H9 (cell line): ENCODE results near the gene ARHGEF7. TPM values are rescaled to one million over a fixed set of nuclear protein-coding genes. Genes with fewer than 3 reads are reported as not detected.

Experiments used
- DNase-seq: peaks from one replicate; pipeline ENCODE4 v3.0.0-alpha.2; 2017
- H2AFZ ChIP-seq: one replicate; pipeline ENCODE4 v1.6.1; 2013; ENCODE audit warnings: mild to moderate bottlenecking, low read length, control low read depth, moderate library complexity
- H2AK5ac ChIP-seq: 2 replicates; pipeline ENCODE4 v1.6.1; 2013; ENCODE audit warnings: low read length, control low read depth, mixed read lengths; ENCODE audit not compliant: insufficient read length
- H2BK120ac ChIP-seq: one replicate; pipeline ENCODE4 v1.6.1; 2013; ENCODE audit warnings: low read depth, mild to moderate bottlenecking, low read length, control low read depth, inconsistent platforms; ENCODE audit not compliant: poor library complexity, severe bottlenecking
- H2BK12ac ChIP-seq: 2 replicates; pipeline ENCODE4 v1.6.1; 2013; ENCODE audit warnings: low read length, control low read depth, mixed read lengths, low read depth; ENCODE audit not compliant: insufficient read length
- H2BK15ac ChIP-seq: 2 replicates; pipeline ENCODE4 v1.6.1; 2013; ENCODE audit warnings: low read depth, low read length, control low read depth
- H2BK20ac ChIP-seq: one replicate; pipeline ENCODE4 v1.6.1; 2013; ENCODE audit warnings: low read depth, mild to moderate bottlenecking, low read length, control low read depth, inconsistent platforms; ENCODE audit not compliant: poor library complexity, severe bottlenecking
- H2BK5ac ChIP-seq: 2 replicates; pipeline ENCODE4 v1.6.1; 2013; ENCODE audit warnings: low read length, control low read depth, mixed read lengths; ENCODE audit not compliant: insufficient read length
- H3K14ac ChIP-seq: 2 replicates; pipeline ENCODE4 v1.6.1; 2013; ENCODE audit warnings: low read length, control low read depth; ENCODE audit not compliant: insufficient read depth
- H3K18ac ChIP-seq: 2 replicates; pipeline ENCODE4 v1.6.1; 2013; ENCODE audit warnings: low read depth, mild to moderate bottlenecking, mixed read lengths, low read length, control low read depth; ENCODE audit not compliant: insufficient read length
- H3K23ac ChIP-seq: 2 replicates; pipeline ENCODE4 v1.6.1; 2013; ENCODE audit warnings: low read length, control low read depth, mixed read lengths, low read depth; ENCODE audit not compliant: insufficient read length
- H3K23me2 ChIP-seq: 2 replicates; pipeline ENCODE4 v1.6.1; 2013; ENCODE audit warnings: low read depth, mild to moderate bottlenecking, mixed read lengths, low read length, control low read depth; ENCODE audit not compliant: insufficient read length, poor library complexity, severe bottlenecking
- H3K27ac ChIP-seq: 2 replicates; pipeline ENCODE4 v1.5.1; 2013; ENCODE audit warnings: low read length, control low read depth, mixed read lengths, low read depth; ENCODE audit not compliant: insufficient read length
- H3K27me3 ChIP-seq: 2 replicates; pipeline ENCODE4 v1.6.1; 2013; ENCODE audit warnings: low read length, control low read depth, inconsistent platforms; ENCODE audit not compliant: insufficient read depth
- H3K4ac ChIP-seq: 2 replicates; pipeline ENCODE4 v1.6.1; 2013; ENCODE audit warnings: low read depth, mild to moderate bottlenecking, control low read depth, inconsistent platforms, low read length, moderate library complexity
- H3K4me1 ChIP-seq: 2 replicates; pipeline ENCODE4 v1.6.1; 2013; ENCODE audit warnings: low read length, control low read depth, inconsistent platforms; ENCODE audit not compliant: insufficient read depth
- H3K4me2 ChIP-seq: 2 replicates; pipeline ENCODE4 v1.6.1; 2013; ENCODE audit warnings: low read length, control low read depth, mixed read lengths; ENCODE audit not compliant: insufficient read length, insufficient read depth
- H3K56ac ChIP-seq: 2 replicates; pipeline ENCODE4 v1.6.1; 2013; ENCODE audit warnings: low read depth, mild to moderate bottlenecking, mixed read lengths, low read length, control low read depth; ENCODE audit not compliant: insufficient read length
- H3K79me1 ChIP-seq: 2 replicates; pipeline ENCODE4 v1.6.1; 2013; ENCODE audit warnings: low read depth, mild to moderate bottlenecking, moderate library complexity, low read length, control low read depth, inconsistent platforms; ENCODE audit not compliant: insufficient read depth, poor library complexity, severe bottlenecking
- H3K79me2 ChIP-seq: 2 replicates; pipeline ENCODE4 v1.6.1; 2013; ENCODE audit warnings: low read length, control low read depth, inconsistent platforms; ENCODE audit not compliant: insufficient read depth
- H3K9ac ChIP-seq: 2 replicates; pipeline ENCODE4 v1.6.1; 2013; ENCODE audit warnings: low read length, control low read depth, mixed read lengths; ENCODE audit not compliant: insufficient read length; ENCODE audit errors: extremely low read depth
- H3K9me3 ChIP-seq: one replicate; pipeline ENCODE4 v1.6.1; 2013; ENCODE audit warnings: low read depth, low read length, inconsistent platforms; ENCODE audit not compliant: control insufficient read depth
- H3T11ph ChIP-seq: one replicate; pipeline ENCODE4 v1.6.1; 2013; ENCODE audit warnings: mild to moderate bottlenecking, low read length, control low read depth, inconsistent platforms
- H4K20me1 ChIP-seq: one replicate; pipeline ENCODE4 v1.6.1; 2013; ENCODE audit not compliant: control insufficient read depth, insufficient read length, insufficient read depth
- H4K5ac ChIP-seq: 2 replicates; pipeline ENCODE4 v1.6.1; 2013; ENCODE audit warnings: low read depth, mild to moderate bottlenecking, mixed read lengths, low read length, control low read depth; ENCODE audit not compliant: insufficient read length
- H4K8ac ChIP-seq: replicated peaks from 2 replicates; pipeline ENCODE4 v1.6.1; 2013; ENCODE audit warnings: low read length, control low read depth, mixed read lengths, low read depth; ENCODE audit not compliant: insufficient read length
- H4K91ac ChIP-seq: 2 replicates; pipeline ENCODE4 v1.6.1; 2013; ENCODE audit warnings: low read depth, mild to moderate bottlenecking, moderate library complexity, mixed read lengths, low read length, control low read depth; ENCODE audit not compliant: insufficient read length
- H3K27ac Mint-ChIP-seq, 3 experiments: 2 replicates in 2 of 3; 3 replicates in 1 of 3; pipeline ENCODE4 v1.8.0; 2020 to 2021; ENCODE audit warnings: mixed read lengths in 3 of 3, mild to moderate bottlenecking in 1 of 3, moderate library complexity in 1 of 3
- H3K27me3 Mint-ChIP-seq: 2 replicates; pipeline ENCODE4 v1.8.0; 2021; ENCODE audit warnings: low read depth, mild to moderate bottlenecking, moderate library complexity, mixed read lengths
- H3K36me3 Mint-ChIP-seq, 3 experiments: 2 replicates in 2 of 3; 3 replicates in 1 of 3; pipeline ENCODE4 v1.8.0; 2020 to 2021; ENCODE audit warnings: low read depth in 3 of 3, mixed read lengths in 3 of 3; ENCODE audit not compliant: insufficient read depth in 1 of 3
- H3K4me1 Mint-ChIP-seq, 2 experiments: 2 replicates each; pipeline ENCODE4 v1.8.0; 2020; ENCODE audit warnings: mixed read lengths in 2 of 2
- H3K4me3 Mint-ChIP-seq, 2 experiments: 2 replicates in 1 of 2; 3 replicates in 1 of 2; pipeline ENCODE4 v1.8.0; 2020 to 2021; ENCODE audit warnings: mild to moderate bottlenecking in 2 of 2, mixed read lengths in 2 of 2, moderate library complexity in 1 of 2
- H3K9me3 Mint-ChIP-seq, 2 experiments: 2 replicates in 1 of 2; 3 replicates in 1 of 2; pipeline ENCODE4 v1.8.0; 2020; ENCODE audit warnings: mild to moderate bottlenecking in 2 of 2, mixed read lengths in 2 of 2, moderate library complexity in 1 of 2
- WGBS: extraction: QIAGEN DNeasy Blood & Tissue Kit; methylation state at CpG from one replicate; pipeline ENCODE4 v1.1.7; 2013; ENCODE audit warnings: missing lambda C conversion rate, low lambda C conversion rate, mixed read lengths; ENCODE audit not compliant: insufficient read length; ENCODE audit errors: extremely low coverage; 5-methylcytosine and 5-hydroxymethylcytosine counted together
- total RNA-seq: library from RNA; stranded (reverse); gene quantifications from 2 replicates; pipeline ENCODE4 v1.2.1, GENCODE V29; 2021
- TF ChIP-seq, protein P1 (sequence below): fragments of 200-600 bp; sonication (generic); conservative IDR thresholded peaks from 3 replicates; pipeline ENCODE4 v1.8.0; 2021; ENCODE audit warnings: antibody characterized with exemption, mild to moderate bottlenecking

The ARHGEF7 gene
- total RNA-seq, 1 experiment from 2014 or later, result 51.9 TPM

DNA sequence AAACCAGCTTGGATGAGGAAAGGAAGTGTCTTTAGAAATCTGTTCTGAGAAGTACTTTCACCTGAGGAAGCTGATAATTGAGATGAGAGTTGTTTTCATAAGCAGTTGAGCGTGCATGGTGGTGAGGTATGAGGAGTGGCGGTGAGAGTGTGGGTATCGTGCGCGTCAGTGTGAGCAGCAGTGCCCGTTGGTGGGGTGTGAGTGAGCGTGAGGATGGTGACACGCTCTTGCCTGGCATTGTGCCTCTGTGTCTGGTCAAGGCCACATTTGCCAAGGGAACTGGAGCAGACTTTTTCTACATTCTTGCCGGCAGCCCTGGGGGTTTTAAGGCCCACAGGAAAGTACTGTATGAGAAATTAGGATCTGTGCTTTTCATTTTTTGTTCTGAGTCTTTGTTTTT lies 168.9 kb downstream of the ARHGEF7 start:
- no peaks in the 10 kb centered on the region for H3K23me2 ChIP-seq
- no peak overlapping the region for H2BK12ac ChIP-seq
- Mint-ChIP-seq H3K36me3 (peaks cover 31 to 76% (median 70%) of the 10 kb centered on the region in 3 experiments), H3K27ac (no peak overlapping the region; a peak in 1 of 7 replicates), H3K4me3 (no peak overlapping the region), H3K4me1 (no peaks in the 10 kb centered on the region), H3K9me3 (no peaks in the 10 kb centered on the region), H3K27me3 (no peaks in the 10 kb centered on the region; the same call in 1 of the 2 replicates)
- no peak overlapping the region for H4K5ac ChIP-seq
- no peaks in the 10 kb centered on the region for H3K79me2 ChIP-seq
- H2BK20ac ChIP-seq, result no peak overlapping the region
- no peaks in the 10 kb centered on the region for H3K79me1 ChIP-seq
- no peak overlapping the region for H3K9ac ChIP-seq
- H3K4me2 ChIP-seq, result no peak overlapping the region
- H2BK120ac ChIP-seq, result no peak overlapping the region
- H3K4ac ChIP-seq, result no peak overlapping the region
- no peak overlapping the region for H4K91ac ChIP-seq
- DNase-seq, result no peak
- H4K8ac ChIP-seq, result no peak overlapping the region
- H2BK5ac ChIP-seq, result no peak overlapping the region
- H3K14ac ChIP-seq, result no peak overlapping the region
- H3K56ac ChIP-seq, result no peak overlapping the region
- no peaks in the 10 kb centered on the region for H3K9me3 ChIP-seq
- no peak overlapping the region for H3K18ac ChIP-seq
- no peak overlapping the region for H3K27ac ChIP-seq
- no peaks in the 10 kb centered on the region for H3K27me3 ChIP-seq
- TF ChIP-seq, protein P1, sequence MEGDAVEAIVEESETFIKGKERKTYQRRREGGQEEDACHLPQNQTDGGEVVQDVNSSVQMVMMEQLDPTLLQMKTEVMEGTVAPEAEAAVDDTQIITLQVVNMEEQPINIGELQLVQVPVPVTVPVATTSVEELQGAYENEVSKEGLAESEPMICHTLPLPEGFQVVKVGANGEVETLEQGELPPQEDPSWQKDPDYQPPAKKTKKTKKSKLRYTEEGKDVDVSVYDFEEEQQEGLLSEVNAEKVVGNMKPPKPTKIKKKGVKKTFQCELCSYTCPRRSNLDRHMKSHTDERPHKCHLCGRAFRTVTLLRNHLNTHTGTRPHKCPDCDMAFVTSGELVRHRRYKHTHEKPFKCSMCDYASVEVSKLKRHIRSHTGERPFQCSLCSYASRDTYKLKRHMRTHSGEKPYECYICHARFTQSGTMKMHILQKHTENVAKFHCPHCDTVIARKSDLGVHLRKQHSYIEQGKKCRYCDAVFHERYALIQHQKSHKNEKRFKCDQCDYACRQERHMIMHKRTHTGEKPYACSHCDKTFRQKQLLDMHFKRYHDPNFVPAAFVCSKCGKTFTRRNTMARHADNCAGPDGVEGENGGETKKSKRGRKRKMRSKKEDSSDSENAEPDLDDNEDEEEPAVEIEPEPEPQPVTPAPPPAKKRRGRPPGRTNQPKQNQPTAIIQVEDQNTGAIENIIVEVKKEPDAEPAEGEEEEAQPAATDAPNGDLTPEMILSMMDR, result no peak
- H2BK15ac ChIP-seq, result no peak overlapping the region
- H4K20me1 ChIP-seq, result no peaks in the 10 kb centered on the region
- H3T11ph ChIP-seq, result no peak overlapping the region
- H3K23ac ChIP-seq, result no peak overlapping the region
- no peak overlapping the region for H2AFZ ChIP-seq
- WGBS, result no CpG with 5 or more reads among the region's 9 CpGs
- H3K4me1 ChIP-seq, result no peaks in the 10 kb centered on the region
- no peak overlapping the region for H2AK5ac ChIP-seq
